ENCODE measurements around the gene TMBIM4.
"Not testable (repeated sequence)": the region's sequence is repeated elsewhere in the genome, so short reads cannot be mapped to it uniquely, and the experiment has no call there.

TMBIM4 gene, protein sequence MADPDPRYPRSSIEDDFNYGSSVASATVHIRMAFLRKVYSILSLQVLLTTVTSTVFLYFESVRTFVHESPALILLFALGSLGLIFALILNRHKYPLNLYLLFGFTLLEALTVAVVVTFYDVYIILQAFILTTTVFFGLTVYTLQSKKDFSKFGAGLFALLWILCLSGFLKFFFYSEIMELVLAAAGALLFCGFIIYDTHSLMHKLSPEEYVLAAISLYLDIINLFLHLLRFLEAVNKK

DNA sequence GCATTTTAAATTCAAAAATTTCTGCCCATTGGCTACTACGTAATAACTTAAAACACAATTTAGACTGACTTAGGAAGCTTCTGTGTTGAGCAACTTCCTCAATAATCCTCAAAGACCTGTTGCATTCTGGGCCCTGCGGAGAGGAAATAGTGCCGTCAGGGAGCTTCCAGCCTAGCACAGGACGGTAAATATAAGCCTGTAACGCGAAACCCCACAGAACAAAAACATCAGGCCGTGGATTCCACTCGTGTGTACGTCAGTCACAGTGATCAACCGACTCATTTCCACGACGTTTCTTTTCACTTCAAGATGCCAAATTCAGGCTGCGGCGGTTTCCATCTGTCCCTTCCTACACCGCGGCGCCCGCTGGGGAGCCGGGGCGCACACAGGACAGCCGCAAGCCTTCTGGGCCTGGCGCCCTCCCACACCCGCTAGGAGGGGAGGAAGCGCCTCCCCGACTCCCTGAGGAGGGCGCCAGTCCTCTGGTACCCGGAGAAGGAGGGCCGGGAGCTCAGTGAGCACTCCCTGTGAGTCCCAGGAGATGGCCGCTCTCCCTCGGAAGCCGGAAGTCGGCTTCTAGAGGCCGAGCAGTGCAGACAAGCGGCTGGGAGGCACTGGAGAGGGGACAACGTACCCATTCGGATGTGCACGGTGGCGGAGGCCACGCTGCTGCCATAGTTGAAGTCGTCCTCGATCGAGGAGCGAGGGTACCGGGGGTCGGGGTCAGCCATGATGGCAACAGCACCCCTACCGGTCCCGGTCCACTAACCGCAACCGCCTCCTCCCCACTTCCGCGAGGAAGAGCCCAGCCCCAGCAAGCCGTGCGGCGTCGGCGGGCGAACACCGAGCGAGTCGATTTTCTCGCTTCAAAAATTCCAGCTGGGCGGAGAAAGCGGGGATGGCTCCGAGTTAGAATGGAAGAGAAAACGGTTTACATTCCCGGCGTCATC is at the start of gene TMBIM4:
Gene TMBIM4 (minus strand): TSS at position 776 of the 950 bp plus-strand sequence. CDS start 45 bp downstream, at position 731.
- peak; percentile 95 for DNase-seq

DNA sequence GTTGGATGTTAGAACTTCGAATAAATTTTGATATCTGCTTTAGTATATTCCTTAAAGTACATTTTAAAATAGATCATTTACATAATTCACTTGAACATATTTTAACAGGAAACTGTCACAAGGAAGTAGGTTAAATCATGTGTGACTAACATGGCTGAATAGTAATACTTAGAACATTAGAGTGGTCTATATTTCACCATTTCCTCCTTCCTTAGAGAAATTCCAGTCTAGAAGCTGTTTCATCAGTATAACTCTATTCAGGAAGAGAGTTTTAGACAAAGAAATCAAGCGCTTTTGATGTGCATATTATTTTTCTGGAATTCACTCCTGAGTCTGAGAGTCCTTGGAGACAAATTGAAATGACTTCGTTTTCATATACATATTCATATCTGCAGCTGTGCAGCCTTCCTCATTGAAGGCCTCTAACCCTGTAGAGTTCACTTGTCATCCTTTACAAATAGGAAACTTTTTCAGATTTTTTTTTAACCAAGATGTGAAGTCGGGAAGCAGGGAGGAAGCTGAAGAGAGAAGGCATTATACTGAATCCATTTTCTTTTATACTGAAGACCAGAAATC is 47.6 kb upstream of the TMBIM4 start:
- DNase-seq, result peak; percentile 30 to 38

DNA sequence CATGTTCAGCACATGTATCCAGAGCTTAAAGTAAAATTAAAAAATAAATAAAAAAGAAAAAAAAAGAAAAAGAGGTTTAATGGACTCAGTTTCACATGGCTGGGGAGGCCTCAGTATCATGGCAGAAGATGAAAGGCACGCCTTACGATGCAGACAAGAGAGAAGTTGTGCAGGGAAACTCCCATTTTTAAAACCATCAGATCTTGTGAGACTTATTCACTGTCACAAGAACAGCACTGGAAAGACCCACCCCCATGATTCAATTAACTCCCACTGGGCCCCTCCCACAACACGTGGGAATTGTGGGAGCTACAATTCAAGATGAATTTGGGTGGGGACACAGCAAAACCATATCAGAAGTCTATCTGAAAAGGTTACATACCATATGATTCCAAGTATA is 43.2 kb upstream of the TMBIM4 start:
- not testable (repeated sequence) for DNase-seq

DNA sequence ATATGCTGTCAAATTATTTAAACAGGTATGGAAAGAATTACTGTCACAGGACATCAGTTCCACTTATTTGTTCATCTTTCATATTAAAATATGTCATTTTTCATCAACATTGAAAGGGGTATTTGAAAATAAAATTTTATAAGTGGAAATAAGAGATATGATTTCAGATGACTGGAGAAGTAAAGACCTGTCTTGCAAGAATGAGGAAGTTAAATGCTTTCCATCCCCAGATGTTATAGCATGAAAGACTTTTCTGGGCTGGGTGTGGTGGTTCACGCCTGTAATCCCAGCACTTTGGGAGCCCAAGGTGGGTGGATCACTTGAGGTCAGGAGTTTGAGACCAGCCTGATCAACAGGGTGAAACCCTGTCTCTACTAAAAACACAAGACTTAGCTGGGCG is 41.8 kb upstream of the TMBIM4 start:
- DNase-seq, result peak; percentile 6 to 31

DNA sequence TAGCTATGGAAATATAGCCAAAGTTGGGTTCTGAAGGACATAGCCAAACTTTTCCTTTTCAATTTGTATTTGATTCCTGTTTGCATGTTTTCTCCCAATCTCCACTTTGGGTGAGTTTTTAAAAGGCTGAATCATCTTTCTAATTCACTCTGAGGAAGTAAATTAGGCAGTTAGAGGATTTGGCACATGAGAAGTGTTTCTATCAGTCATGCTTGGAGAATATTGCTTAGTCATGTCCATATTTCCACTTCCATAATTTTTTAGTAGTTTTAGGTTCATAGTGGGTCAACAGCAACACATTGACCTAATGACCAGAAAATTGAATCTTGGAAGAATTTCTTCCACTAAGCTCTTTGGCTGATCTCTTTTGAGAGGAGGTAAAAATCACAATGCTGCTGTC is 41.0 kb upstream of the TMBIM4 start:
- peak; percentile 27 to 28 for DNase-seq

DNA sequence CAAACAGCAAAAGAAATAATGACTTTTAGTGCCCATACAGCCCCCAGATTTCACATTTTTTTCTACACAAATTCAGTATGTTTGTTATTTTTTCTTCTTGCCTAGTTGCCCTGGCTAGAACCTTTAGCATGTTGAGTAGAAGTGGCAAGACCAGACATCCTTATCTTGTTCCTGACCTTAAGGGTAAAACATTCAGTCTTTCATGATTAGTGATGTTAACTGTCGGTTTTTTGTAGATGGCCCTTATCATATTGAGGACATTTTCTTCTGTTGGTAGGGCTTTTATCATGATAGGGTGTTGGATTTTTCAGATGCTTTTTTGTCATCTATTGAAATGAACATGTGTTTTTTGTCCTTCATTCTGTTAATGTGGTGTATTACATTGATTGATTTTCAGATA is 36.3 kb upstream of the TMBIM4 start:
- no peak for DNase-seq

DNA sequence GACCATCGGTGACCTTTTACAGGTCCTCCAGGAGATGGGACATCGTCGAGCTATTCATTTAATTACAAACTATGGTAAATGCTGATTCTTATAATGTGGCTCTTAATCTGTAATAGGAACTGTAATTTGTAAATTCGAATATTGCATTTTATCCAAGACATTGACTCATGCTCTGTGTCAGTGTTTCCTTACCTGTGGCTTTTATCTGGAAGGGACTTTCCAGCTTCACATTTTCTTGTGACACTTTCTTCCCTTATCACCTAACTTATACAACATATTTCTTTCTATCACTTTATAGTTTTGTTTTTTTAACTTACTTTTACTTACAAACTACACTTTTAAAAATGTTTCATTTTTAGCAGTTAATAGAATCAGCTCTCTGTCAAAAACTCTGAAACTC is 34.0 kb upstream of the TMBIM4 start:
- DNase-seq, result no peak

DNA sequence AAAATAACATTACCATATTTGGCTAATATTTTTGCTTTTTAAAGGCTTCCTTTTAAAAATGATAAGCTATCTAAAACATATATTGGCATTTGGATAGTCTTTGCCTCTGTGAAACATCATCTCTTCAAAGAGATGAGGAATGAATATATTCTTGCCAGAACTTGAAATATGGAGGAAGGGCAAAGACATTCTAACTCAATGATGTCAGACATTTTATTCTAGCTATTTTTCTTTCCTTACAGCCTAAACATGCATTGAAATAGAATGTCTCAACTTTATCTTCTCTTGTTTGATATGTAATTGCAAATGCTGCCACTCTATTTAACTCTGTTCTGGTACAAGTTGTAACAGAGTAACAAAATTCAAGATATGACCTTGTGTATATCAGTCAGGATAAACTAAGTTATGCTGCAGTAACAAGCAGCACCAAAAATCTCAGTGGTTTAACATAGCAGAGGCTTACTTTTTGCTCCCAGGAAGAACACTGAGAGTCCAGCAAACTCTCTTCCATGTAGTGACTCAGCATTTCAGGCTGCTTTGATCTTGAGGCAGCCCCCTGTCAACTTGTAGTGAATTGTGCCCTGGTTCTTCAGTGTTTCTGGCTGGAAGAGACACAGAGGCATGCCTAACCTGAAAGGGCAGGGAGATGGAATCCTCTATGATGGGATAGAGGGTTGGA is 30.2 kb upstream of the TMBIM4 start:
- DNase-seq, result no peak

DNA sequence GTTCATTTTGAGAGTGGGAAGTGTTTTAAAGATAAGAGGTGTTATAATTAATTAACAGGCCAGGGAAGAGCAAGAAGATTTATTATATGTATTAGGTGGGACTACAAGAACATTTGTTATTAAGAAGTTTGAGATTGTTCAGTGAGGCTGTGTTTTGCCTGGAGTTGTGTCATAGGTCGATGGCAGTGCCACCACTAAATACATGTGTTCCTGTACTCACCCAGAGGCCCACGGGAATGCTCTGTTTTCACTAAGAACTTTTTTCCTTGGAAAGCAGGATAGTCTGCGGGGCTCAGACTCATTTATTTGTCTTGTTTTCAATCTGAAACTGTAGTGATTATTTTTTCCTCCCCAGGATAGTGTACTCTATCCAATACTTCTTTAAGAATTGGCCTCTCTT is 29.3 kb upstream of the TMBIM4 start:
- DNase-seq, result no peak

DNA sequence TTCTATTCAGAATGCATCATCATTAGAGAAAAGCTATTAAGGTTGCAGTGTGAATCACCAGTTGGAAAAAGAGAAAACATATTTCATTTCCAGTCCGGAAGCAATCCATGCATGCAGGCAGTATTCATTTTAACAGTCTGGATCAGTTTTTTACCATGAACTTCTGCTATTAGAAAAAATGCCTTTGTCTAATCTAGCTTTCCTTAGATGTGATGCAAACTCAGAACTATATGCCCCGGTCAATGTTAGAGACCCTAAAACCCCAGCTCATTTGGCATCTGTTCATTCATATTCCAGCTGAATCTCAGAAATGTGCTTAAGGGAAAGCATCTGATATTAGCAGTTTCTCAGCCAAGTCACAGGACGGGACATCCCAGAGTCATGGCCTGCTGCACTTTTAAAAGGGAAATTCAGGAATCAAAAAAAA is 27.7 kb upstream of the TMBIM4 start:
- no peak for DNase-seq

DNA sequence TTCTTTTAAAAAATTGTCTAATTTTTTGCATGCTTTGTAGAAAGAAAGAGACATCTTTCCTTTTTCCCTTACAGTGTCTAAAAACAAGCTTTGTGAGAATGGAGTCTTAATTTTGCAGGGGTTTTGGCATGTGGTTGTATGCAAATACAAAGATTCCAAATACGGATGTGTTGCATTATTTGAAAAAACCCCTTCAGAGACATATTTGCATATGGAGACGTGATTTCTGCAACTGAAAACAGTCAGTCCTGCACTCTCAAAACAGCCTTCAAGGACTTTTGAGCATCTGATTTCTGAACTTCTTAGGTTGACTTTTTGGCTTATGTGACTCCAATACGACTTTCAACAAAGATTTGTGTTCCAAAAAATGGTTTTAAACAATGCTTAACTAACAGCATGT is 27.0 kb upstream of the TMBIM4 start:
- no peak for DNase-seq

DNA sequence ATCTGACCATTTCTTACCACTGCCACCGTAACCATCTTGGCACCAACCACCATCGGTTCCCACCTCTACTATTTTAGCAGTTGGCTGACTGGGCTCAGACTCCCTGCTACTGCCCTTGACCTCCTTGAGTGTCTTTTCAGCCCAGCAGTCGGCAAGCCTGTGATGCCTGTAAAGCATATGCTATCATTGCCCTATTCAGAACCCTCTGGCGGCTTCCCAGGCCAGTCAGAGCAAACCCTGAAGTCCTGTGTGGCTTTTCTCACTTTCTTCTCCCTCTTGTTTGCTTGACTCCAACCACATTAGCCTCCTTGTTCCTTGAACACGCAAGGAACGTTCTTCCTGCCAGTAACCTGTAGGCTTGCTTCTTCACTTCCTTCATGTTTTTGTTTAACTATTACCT is 25.4 kb upstream of the TMBIM4 start:
- no peak for DNase-seq

DNA sequence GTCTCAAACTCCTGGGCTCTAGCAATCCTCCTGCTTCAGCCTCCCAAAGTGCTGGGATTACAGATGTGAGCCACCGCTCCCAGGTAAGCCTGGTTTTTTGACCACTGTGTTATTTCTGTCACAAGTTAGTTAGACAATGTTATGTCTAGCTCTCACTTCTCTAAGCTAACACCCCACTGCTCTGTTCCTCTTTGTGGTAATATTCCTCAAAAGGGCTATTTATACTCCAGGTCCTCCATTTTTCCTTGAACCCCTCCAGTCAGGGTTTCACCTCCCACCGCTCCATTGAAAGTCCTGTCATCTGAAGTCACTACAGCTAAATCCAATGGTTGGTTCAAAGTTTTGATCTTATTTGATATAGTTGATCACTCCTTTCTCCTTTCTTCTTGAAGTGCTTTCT is 24.3 kb upstream of the TMBIM4 start:
- no peak for DNase-seq

DNA sequence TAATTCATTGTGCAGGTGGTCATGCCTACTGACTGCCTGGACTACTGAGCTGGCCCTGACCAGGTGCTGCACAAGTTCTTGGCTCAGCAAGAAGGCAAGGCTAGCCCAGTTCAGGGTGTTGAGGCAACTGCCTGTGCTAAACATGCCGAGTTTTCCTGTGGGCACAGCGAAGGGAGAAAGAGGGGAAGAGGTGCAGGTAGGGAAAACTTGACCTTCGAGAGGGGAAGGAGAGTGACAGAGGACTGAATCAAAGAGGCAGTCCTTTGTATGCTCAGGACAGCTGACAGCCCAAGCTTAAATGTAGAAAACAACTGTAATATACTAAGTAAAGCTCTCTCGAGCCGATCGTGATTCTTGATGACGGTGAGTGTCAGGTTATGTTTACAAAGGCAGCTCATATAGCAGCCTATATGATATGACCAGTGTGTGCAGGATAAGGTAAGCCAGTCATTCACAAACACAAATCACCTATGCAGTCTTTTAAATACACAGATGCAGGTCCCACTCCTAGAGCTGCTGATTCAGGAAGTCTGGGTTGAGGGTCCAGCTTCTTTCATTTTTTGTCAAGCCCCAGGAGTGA is 21.8 kb upstream of the TMBIM4 start:
- DNase-seq, result no peak

DNA sequence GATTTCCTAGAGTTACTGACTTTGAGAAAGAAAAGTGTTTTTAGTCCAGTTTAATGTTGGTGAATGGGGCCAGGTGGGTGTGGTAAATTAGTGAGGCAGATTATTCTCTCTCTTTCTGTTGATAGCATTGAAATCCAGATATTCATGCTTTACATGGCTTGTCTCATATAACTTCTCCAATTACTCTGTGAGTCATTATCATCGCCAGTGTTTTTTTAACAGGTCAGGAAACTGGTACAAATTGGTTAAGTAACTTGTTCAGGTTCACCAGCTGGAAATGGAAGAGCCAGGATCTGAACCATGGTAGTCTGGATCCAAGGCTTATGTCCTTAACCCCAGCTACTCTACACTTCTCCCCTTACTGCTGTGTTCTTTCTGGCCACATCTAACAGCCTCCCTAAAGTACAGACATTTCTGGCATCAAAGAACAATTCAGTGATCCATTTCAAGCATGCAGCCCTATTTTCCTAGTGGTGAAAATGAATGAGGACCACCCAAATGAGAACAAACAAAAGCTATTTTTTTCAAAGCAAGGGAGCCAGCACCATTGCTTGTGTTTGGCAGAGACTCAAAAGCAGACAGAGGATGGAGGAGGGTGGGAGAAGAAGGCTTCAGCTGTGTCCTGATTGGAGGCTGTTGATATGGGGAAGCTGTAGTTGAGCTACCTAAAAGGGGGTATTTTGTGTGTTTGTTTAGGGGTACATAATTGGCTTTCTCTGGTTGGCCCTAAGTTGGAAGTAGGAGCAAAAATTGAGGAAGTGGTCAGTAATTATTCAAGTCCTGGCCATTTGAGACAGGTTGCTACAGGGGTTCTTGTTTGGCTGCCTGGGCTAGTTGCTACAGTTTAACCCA is 20.9 kb upstream of the TMBIM4 start:
- DNase-seq, result peak; percentile 67 to 74

DNA sequence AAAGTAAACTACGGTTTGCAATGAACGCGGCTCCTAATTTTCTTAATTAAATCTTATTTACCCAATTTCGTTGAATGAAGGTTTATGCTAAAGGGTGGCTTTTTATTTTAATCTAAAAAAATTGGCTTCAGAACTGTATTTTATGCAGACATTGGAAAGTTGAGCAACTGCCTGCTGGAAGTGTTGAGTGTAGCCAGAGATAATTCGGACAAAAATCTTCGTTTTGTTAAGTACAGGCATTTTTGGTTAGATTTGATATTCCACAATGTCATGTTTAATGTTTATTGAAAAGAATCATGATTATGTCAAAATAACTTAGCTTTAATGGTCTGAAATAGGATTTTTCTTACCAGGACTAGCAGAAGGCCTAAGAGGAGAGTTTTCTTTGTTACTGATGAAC is 20.1 kb upstream of the TMBIM4 start:
- no peak for DNase-seq

DNA sequence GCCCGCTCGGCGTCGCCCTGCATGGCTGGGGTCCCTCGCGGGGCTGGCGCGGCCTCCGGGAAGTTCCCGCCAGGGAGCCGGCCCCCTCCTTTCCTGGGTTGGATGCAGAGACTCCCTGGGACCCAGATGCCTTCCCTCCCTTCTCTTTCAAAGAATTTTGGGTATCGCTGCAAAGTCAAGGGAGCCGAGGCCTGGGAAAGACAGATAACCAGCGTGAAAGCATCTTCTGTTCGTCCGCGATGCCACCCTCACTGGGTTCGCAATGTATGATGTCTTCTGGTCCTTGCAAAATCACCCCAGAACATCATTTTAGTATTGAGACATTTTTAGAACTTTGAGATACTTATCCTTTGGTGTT is 19.7 kb upstream of the TMBIM4 start:
- DNase-seq, result peak in 1 of 2 experiments; percentile 42

DNA sequence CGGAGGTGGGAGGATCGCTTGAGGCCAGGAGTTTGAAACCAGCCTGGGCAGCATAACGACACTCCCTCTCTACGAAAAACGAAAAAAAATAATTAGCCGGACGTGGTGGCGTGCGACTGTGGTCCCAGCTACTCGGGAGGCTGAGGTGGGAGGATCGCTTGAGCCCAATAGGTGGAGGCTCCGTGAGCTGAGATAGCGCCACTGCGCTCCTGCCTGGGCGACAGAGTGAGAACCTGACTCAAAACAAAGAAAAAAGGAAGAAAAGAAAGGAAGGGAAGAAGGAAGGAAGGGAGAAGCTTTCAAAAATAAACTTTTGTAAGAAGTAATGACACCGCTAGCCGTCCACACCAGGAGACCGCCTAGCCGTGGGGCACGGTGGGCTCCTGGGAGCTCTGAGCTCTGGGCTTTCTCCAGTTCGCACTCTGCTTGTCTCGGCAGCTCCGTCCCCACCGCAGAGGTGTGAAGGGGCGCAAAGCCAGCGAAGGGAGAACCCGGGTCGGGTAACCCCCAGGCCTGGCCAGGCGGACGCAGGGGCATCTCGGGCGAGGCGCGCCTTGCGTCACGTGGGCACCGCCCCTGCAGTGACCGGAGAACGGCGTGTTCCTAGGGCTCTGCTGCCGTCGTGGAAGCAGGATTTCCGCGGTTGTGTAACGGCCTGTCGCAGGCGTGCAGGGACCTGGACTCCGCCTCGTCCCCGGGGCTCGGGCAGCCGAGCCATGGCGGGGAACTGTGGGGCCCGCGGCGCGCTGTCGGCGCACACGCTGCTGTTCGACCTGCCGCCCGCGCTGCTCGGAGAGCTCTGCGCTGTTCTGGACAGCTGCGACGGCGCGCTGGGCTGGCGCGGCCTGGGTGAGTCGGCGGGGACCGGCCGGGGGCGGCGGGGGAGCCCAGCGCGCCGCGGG is 19.0 kb upstream of the TMBIM4 start, which contains the start of gene IRAK3:
Gene IRAK3 (plus strand): TSS at position 631 of the 902 bp plus-strand sequence. CDS start 86 bp downstream, at position 717.
- DNase-seq, result peak; percentile 71 to 82

DNA sequence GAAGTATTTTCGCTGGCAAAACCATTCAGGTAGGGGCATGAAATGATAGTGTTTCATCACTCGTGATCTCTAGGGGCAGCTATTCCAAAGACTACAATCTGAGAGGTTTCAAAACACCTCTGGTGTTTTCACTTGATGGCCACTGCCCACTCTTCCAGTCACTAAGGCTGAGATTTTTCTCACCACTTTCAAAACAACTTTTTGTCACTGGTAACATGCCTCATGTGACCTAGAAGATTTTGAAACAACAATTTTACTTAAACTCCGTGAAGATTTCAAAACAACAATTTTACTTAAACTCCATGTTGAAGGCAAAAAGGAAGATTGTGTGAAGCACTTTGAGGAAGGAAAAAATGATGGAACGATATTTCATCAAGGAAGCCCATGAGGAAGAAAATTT is 18.0 kb upstream of the TMBIM4 start:
- no peak for DNase-seq

DNA sequence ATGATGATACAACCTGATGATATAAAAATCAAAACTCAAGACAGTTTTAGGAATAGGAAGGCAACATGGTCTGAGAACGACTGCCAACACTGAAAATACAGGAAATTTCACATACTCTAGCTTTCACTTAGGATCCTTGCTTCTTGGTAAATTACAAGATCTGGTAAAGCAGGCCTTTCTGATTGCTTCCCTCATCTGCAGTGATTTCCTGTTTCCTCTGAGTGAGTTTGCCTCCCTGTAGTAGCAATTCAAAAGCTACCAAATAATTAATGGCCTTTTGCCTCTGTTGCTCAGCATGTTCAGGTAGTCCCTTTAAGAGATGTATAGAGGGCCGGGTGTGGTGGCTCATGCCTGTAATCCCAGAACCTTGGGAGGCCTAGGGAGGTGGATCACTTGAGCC is 17.2 kb upstream of the TMBIM4 start:
- DNase-seq, result peak in 1 of 2 experiments; percentile 17

DNA sequence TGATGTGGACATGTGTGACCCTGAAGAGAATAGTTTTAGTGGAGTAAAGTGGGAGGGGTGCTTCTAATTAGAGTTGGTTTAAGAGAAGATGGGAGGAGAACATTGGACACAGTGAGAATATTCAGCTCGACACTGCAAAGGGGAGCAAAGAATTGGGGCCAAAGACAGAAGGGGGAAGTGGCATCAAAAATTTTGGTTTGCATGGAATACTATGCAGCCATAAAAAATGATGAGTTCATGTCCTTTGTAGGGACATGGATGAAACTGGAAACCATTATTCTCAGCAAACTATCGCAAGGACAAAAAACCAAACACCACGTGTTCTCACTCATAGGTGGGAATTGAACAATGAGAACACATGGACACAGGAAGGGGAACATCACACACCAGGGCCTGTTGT is 15.0 kb upstream of the TMBIM4 start:
- not testable (repeated sequence) for DNase-seq

Data from Kasumi-1 (cell line).